H1 (cell line): Measurements from ENCODE around the gene OLFML2A.

Experiments used
- ATF3 ChIP-seq: IDR thresholded peaks from 2 replicates; pipeline ENCODE4 v1.6.1; 2011; ENCODE audit warnings: low read depth, mild to moderate bottlenecking, low read length; ENCODE audit not compliant: insufficient read depth
- CHD1 ChIP-seq: IDR thresholded peaks from 2 replicates; pipeline ENCODE4 v1.6.1; 2012; ENCODE audit warnings: low read depth, low read length, improper control_type of control experiment
- CREB1 ChIP-seq: IDR thresholded peaks from 2 replicates; pipeline ENCODE4 v1.6.1; 2012; ENCODE audit warnings: inconsistent platforms
- CTCF ChIP-seq, 3 experiments: IDR thresholded peaks; 1 replicate in 2 of 3; 2 replicates in 1 of 3; pipeline versions ENCODE4 v1.5.1 to v1.6.1; 2011; ENCODE audit warnings: low read length in 3 of 3, mild to moderate bottlenecking in 3 of 3, inconsistent platforms in 2 of 3, low read depth in 1 of 3, moderate library complexity in 1 of 3; ENCODE audit not compliant: insufficient read depth in 1 of 3; ENCODE audit errors: control extremely low read depth in 1 of 3
- NANOG ChIP-seq: IDR thresholded peaks from 2 replicates; pipeline ENCODE4 v1.6.1; 2011; ENCODE audit warnings: low read length, low read depth, mild to moderate bottlenecking, inconsistent platforms; ENCODE audit not compliant: insufficient read depth, poor library complexity, severe bottlenecking
- POLR2A ChIP-seq, 2 experiments: IDR thresholded peaks; 1 replicate in 1 of 2; 2 replicates in 1 of 2; pipeline ENCODE4 v1.6.1; 2011; ENCODE audit warnings: low read depth in 2 of 2, low read length in 2 of 2, mild to moderate bottlenecking in 2 of 2; ENCODE audit errors: control extremely low read depth in 1 of 2
- RAD21 ChIP-seq, 2 experiments: IDR thresholded peaks in 1 of 2; conservative IDR thresholded peaks in 1 of 2; 2 replicates each; pipeline ENCODE4 v1.6.1; 2011; ENCODE audit warnings: low read depth in 2 of 2, low read length in 2 of 2, improper control_type of control experiment in 1 of 2, inconsistent platforms in 1 of 2, mild to moderate bottlenecking in 1 of 2, moderate library complexity in 1 of 2
- TAF1 ChIP-seq: IDR thresholded peaks from 2 replicates; pipeline ENCODE4 v1.6.1; 2011; ENCODE audit warnings: mild to moderate bottlenecking, low read depth, low read length
- ZNF274 ChIP-seq: IDR thresholded peaks from 2 replicates; pipeline ENCODE4 v1.7.0; 2012; ENCODE audit warnings: low read length, borderline replicate concordance; ENCODE audit errors: extremely low read depth

- no peak for TF ChIP-seq TAF1
- TF ChIP-seq CTCF (IDR thresholded peaks at IDR 0.05; ENCODE audit: control extremely low read depth in 1 of 3, insufficient read depth in 1 of 3, low read depth in 1 of 3, low read length in 3 of 3) = no peak
- no peak for TF ChIP-seq CHD1
- no peak for TF ChIP-seq RAD21 (IDR thresholded peaks at IDR 0.05 in 1 of 2, conservative IDR thresholded peaks at IDR 0.05 in 1 of 2; ENCODE audit: low read depth in 2 of 2, low read length in 2 of 2)
- TF ChIP-seq POLR2A (IDR thresholded peaks at IDR 0.05; ENCODE audit: control extremely low read depth in 1 of 2, low read depth in 2 of 2, low read length in 2 of 2) = no peak
- TF ChIP-seq CREB1 = no peak
- no peak for TF ChIP-seq NANOG
- TF ChIP-seq ZNF274 = no peak
- TF ChIP-seq ATF3 = no peak
These were observed 44.0 kb downstream of the OLFML2A start for GRCh38 chr9:124820698-124821623.
